GM21423 (cell line): Measurements from ENCODE around the gene RNH1.
"Not testable (repeated sequence)": the region's sequence is repeated elsewhere in the genome, so short reads cannot be mapped to it uniquely, and the experiment has no call there.

ENCODE experiments used
- ATAC-seq: cut with Tn5 transposase; IDR thresholded peaks from one replicate; pipeline ENCODE4 v1.9.1; 2021; ENCODE audit warnings: mild to moderate bottlenecking, moderate library complexity; ENCODE audit not compliant: unreplicated experiment

Gene RNH1

DNA sequence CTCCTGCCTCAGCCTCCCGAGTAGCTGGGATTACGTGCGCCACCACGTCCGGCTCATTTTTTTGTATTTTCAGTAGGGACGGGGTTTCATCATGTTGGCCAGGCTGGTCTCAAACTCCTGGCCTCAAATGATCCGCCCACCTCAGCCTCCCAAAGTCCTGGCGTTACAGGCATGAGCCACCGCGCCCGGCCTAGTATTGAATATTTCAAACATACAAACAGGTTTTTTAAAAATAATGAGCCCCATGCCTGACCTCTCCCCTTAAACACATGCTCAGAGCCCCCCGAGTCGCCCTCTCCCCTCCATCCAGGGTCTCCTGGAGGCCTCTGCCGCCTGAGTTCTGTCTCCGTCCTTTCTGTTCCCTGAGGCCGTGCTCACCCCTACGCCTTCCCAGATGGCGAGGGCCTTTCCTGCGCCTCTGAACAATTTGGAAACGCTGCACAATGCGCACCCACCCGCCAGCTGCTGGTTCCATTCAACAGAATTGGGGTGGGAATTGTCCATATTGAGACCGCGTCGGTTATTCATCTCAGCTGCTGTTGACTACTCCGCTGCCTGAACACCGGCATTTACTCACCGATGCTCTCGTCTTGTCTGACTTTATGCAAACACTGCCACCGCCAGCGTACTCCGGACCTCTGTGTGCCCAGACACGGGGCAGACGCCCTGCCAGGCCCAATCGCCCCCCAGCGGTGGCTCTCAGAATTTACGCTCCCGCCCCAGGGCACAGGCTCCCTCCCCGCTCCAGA is 13.6 kb upstream of the RNH1 start:
- no peak for ATAC-seq

DNA sequence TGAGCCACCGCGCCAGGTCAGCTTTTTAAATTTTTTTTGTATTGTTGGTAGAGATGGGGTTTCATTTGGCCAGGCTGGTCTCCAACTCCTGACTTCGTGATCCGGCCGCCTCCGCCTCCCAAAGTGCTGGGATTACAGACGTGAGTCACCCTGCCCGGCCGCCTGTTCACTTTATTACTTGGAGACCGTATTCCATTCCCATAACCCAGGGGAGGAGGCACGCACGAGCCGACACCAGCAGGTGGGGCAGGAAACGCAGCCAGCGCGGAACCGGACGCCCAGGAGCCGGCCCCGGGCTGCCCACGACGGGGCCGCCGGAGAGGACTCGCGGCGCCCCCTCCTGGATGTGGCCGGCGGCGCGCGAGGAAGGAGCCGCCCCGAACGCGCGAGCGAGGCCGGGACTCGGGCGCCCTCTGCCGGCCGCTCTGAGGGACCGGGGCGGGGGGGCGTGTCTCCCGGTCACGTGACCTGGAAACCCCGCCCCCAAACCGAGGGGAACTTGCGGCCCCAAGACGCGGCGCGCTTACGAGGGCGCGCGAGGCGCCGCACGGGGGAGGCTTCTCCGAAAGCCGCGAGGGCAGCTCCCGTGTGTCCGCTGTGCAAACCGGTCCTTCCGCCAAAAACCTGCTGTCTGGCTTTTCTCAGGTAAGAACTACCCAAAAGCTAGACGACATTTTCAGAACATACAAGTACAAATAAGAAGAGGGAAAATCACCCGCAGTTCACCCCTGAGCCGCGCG is 11.6 kb upstream of the RNH1 start:
- peak; percentile 95 for ATAC-seq

GRCh38 chr11:516918-517685 is 10.1 kb upstream of the RNH1 start:
- ATAC-seq: not testable (repeated sequence)

GRCh38 chr11:516400-516799 is 9.4 kb upstream of the RNH1 start:
- ATAC-seq: no peak

DNA sequence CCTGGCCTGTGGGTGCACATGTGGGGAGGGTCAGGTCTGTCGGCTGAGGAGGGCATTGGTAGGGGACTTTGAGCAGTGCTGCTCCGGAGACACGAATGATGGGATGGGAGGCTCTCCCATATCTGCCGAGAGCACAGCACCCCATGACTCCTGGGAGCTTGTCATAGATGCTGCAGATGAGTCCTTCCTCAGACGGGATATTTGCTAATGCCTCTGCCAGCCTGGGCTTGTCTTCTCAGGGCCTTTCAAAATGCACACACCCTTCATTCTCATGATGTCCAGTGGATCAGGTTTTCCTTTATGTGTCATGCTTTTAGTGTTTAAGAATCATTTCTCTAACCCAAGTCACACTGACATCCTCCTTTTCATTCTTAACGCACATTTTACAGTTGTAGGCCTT is 8.1 kb upstream of the RNH1 start:
- no peak for ATAC-seq

GRCh38 chr11:514606-515005 is 7.6 kb upstream of the RNH1 start:
- ATAC-seq: no peak

DNA sequence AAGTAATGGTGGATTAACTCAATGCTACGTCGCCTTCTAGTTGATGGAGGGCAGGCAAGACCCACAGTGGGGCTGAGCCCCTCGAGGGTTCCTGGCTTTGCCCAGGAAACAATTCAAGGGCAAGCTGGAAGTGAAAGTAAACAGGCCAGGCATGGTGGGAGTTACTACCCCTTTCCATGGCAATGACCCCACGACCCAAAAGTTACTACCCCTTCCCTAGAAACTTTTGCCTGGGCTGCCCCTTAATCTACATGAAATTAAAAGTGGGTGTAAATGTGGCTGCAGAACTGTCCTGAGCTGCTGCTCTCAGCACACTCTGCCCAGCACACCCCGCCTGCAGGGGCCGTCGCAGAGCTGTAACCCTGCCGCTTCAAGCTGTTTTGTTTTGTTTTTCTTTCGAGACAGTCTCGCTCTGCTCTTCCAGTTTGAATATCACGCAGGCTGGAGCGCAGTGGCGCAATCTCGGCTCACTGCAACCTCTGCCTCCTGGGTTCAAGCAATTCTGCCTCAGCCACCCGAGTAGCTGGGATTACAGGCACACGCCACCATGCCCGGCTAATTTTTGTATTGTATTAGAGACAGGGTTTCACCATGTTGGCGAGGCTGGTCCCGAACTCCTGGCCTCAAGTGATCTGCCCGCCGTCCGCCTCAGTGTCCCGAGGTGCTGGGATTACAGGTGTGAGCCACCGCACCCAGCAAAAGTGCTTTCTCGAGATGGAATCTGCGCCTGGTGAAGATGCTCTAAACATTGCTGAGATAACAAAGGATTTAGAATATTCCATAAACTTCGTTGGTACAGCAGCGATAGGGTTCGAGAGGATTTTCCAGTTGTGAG is 5.9 kb upstream of the RNH1 start:
- no peak for ATAC-seq

GRCh38 chr11:508956-509355 is 1.9 kb upstream of the RNH1 start:
- no peak for ATAC-seq

DNA sequence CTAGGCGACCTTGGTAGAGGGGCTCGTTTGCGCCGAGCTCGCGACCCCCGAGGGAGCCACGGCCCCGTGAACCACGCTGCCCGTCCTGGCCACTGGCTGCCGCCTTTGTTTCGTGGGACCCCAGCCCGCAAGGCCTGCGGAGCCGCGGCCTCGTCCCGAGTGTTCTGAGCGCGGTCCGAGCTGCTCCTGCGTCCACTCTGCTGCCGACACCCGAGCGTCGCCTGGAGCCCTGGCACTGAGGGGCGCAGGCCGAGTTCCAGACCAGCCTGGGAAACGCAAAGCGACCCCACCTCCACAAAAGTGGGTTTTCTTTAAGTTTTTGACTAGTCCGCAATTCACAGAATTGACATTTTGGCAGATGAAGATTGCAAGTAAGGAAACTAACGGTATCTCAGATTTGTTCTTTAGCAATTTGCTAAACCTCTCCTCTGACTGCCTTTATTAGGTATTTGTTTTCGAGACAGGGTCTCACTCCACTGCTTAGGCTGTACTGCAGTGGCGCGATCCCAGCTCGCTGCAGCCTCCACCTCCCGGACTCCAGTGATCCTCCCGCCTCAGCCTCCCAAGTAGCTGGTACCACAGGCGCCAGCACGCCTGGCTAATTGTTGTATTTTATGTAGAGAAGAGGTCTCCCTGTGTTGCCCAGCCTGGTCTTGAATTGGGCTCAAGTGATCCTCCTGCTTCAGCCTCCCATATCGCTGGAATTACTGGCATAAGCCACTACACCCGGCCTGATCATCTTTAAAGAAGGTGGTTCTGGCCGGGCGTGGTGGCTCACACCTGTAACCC is 879 bp upstream of the RNH1 start:
- no peak for ATAC-seq

DNA sequence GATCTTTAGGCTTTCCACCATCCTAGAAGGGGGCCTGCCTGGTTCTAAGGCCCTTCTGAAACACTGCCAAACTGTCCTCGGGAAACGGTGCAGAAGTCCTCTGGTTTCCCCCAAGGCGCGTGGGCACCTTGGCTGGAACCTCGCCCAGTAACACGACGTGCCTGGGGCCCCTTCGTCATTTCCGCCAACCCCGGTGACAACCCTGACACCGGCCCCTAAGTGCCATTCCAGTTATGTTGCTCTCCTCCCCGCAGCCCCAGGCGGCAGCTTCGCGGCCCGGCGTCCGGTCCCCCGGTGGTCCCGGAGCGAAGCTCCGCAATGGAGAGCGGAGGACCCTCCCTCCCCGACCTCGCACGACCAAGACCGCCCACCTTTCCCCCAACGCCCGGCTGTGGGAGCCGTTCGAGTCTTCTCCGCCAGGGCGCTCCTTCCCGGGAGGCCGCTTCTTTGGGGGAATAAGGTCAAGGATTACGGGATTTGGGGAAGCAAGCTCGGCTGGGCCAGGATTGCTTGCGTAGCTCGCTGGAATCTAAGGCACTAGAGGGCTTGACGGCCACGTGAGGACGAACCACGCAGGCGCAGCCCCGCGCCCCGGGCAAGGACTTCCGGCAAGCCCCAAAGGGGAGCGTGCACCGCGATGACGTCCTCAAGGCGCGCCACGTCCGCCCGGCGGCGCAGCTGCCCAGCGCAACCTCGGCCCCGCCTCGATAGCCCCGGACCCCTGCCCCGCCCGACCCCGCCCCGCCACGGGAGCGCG is 626 bp downstream of the RNH1 start:
- ATAC-seq: peak; percentile 64

GRCh38 chr11:504994-505344 is 2.1 kb downstream of the RNH1 start:
- ATAC-seq: no peak

- no peak for ATAC-seq
Observed at GRCh38 chr11:504053-504993, 2.7 kb downstream of the RNH1 start.

DNA sequence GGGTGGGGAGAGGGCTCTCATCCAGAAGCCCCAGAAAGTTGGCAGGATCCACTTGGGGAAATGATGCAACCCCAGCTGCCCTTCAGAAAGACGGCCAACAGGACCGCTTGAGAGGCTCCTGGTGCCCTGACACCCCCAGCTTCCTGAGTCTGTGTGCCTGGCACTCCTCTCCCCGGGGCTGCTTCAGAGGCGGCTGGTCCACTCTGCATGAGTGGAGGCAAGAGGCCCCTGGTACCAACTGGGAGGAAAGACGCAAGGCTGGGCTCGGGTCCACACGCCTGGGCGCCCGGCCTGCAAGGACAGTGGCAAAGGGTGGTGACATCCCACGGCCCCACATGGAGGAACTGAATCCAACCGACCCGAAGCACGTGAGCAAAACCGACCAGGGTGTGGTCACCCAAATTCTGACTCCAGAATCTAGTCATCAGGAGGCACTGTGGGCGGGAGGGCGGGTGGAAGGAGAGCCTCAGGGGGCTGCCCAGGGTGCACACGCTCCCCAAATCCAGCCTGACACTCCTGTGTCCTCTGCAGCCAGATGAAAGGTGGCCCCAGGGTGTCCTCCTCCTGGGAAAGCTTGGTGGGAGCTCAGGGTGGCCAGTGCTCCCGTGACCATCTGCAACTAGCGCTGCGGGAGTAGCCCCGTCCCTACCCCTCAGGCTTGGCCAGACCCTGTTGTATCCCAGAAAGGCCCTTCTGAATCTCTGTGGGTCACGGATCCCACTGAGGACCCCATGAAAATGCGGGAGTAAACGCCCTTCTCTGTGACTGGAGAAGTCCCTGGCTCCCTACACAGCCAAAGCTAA is 3.7 kb downstream of the RNH1 start:
- no peak for ATAC-seq

DNA sequence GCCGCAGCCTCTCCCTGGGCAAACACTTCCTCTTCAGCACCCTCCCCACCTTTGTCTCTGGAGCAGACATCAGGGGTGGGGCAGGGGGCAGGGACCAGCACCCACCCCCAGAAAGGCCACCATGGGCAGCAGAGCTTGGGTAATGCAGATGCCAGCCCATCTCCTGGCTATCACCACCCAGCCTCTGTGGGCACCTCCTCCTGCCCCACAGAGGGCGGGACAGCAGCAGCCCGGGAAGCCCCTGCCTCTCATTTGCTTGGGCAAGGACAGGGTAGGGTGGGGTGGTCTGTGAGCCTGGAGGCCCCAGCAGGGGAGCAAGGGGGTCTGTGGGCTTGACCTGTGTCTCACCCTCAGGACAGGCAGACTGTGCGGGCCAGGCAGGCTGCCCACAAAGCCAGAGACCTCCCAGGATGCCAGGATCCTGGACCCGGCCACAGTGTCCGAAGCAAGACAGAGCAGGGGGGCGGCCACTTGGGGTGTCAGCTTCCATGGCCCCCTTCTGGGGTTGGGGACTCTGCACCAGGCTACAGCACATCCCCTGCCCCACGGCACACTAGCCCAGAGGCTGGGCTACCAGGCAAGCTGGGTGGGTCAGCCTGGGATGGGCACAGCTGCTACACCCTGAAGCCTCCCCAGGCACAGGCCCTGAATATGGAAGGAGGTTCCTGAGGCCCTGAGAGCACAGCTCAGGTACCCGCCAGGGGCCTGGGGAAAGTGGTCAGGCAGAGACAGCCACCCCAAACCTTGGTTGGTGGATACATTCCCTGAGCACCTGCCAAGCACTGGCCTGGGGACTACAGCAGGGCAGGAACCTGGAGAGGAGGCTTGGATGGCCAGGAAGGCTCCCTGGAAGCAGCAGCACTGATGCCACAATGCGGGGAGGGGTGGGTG is 4.5 kb downstream of the RNH1 start:
- no peak for ATAC-seq

- no peak for ATAC-seq
Observed at GRCh38 chr11:501683-502287, 5.3 kb downstream of the RNH1 start.

GRCh38 chr11:501001-501682 is 5.9 kb downstream of the RNH1 start:
- ATAC-seq: no peak
